IgD-negative memory B cell (primary cell): Measurements from ENCODE around the gene ARMH3. TPM values are rescaled to one million over a fixed set of nuclear protein-coding genes. Genes with fewer than 3 reads are reported as not detected.
A peak's percentile ranks its signal among the peaks of the same experiment; 100 is the strongest.

ENCODE experiments used
- H3K27ac Mint-ChIP-seq, 3 donors: one replicate each; pipeline ENCODE4 v1.8.0; 2020 to 2022; ENCODE audit warnings: mild to moderate bottlenecking in 3 of 3, mixed read lengths in 3 of 3, moderate library complexity in 1 of 3
- H3K27me3 Mint-ChIP-seq: one replicate; pipeline ENCODE4 v1.8.0; 2021; ENCODE audit warnings: mixed read lengths
- H3K36me3 Mint-ChIP-seq: one replicate; pipeline ENCODE4 v1.8.0; 2020; ENCODE audit warnings: mild to moderate bottlenecking, mixed read lengths
- H3K4me1 Mint-ChIP-seq, 3 donors: one replicate each; pipeline ENCODE4 v1.8.0; 2020 to 2022; ENCODE audit warnings: mixed read lengths in 3 of 3, mild to moderate bottlenecking in 1 of 3
- H3K4me3 Mint-ChIP-seq, 4 donors: one replicate each; pipeline ENCODE4 v1.8.0; 2020 to 2022; ENCODE audit warnings: mild to moderate bottlenecking in 4 of 4, mixed read lengths in 4 of 4, moderate library complexity in 3 of 4
- H3K9me3 Mint-ChIP-seq, 3 donors: one replicate each; pipeline ENCODE4 v1.8.0; 2020 to 2021; ENCODE audit warnings: mixed read lengths in 3 of 3, mild to moderate bottlenecking in 1 of 3
- polyA plus RNA-seq: library from polyadenylated mRNA; unstranded; fragments of 300-500 nt; fragmentation: Illumina TruSeq; gene quantifications from one replicate; pipeline ENCODE4 v1.2.3, GENCODE V29; 2021

Gene ARMH3
- polyA plus RNA-seq, 1 donor from 2014 or later, result 39.3 TPM

DNA sequence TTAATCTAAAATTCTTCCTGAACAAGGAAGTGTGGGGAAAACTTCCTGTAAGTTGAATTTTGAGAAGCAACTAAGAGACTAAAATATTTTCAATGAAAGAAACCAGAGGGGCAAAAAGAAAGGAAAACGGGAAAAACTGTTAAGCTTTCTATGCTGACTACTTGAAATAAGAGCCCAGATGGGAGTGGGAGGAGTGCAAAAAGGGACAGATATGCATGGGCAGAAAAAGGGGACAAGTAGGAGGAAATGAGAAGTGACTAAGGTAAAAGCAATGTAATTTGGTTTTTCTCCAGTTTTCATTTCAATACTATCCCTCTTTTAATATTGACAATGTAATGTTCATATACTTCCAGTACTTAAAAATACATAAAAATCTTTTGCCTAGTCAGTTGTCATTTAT is 248.8 kb downstream of the ARMH3 start:
- no peak overlapping the region for H3K4me3 Mint-ChIP-seq
- no peaks in the 10 kb centered on the region for H3K27me3 Mint-ChIP-seq
- H3K27ac Mint-ChIP-seq, result no peak overlapping the region
- no peaks in the 10 kb centered on the region for H3K36me3 Mint-ChIP-seq
- H3K9me3 Mint-ChIP-seq, result no peaks in the 10 kb centered on the region
- H3K4me1 Mint-ChIP-seq, result peaks cover 0 to 19% (median 5%) of the 10 kb centered on the region in 3 donors

DNA sequence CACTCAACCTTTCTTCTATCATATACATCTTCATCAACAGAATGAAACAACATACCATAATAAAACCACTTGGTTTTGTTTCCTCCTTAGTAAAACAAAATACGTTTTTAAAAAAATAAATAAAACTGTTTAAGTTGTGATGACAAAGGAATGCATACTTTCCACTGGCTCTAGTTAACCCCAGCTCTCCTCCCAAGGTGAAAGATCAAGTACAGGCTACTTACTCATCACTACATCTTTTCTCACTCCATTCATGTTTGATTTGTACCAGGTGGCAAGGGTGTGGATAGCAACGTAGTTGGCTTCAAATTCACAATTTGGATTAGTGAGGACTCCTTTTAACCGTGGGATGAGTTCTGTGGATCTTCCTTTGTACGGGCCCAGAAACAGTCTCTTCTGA is 252.5 kb downstream of the ARMH3 start:
- Mint-ChIP-seq H3K27me3 (no peaks in the 10 kb centered on the region), H3K36me3 (peaks cover 2% of the 10 kb centered on the region), H3K9me3 (no peaks in the 10 kb centered on the region), H3K4me3 (no peak overlapping the region), H3K27ac (no peak overlapping the region), H3K4me1 (peaks cover 4 to 18% (median 10%) of the 10 kb centered on the region in 3 donors)

DNA sequence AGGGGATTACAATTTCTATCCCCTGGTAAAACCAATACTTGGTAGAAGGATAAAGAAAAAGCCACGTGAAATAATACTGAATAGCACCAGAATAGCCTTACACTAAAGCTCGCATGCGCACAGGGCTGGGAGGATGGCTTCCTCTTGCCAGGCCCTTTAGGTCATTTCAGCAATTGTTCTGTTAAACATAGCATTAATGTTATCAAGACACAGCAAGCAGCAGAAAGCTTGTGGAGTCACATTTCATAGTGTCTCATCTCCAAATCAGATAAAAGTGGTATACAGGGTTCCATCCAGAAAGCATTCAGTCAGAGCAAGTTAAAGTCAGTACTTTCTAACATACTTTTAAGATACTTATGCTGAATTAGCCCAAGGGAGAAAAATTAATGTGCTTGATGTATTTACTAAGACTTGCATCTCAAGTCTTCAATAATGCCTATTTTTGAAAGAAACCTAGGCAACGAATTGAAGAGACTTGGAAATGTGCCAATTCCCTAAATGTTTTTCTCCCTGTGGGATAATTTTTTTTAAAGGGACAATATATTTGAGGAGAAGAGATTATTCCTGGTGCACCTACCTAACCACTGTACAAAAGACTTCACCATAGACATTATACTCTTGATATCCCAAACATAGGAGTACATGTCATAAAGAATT is 258.4 kb downstream of the ARMH3 start:
- Mint-ChIP-seq H3K27ac (peak overlapping the region in 2 of 3 donors; percentile 4 to 21), H3K36me3 (peaks cover 2% of the 10 kb centered on the region), H3K9me3 (no peaks in the 10 kb centered on the region), H3K27me3 (no peaks in the 10 kb centered on the region), H3K4me1 (peaks cover 4 to 9% (median 9%) of the 10 kb centered on the region in 3 donors), H3K4me3 (peak overlapping the region in 1 of 4 donors; percentile 32)

Other genes starting within 250 kb of the ARMH3 start
- 47.8 TPM for gene OGA, start 237.7 kb downstream of the ARMH3 start, polyA plus RNA-seq
- 14.5 TPM for gene KCNIP2, start 212.4 kb downstream of the ARMH3 start, polyA plus RNA-seq
- gene HPS6, start 9.2 kb upstream of the ARMH3 start, polyA plus RNA-seq, result 21.9 TPM
- gene LDB1, start 64.2 kb upstream of the ARMH3 start, polyA plus RNA-seq, result 24.8 TPM
- 14.2 TPM for gene PPRC1, start 76.9 kb upstream of the ARMH3 start, polyA plus RNA-seq
- 56.9 TPM for gene NOLC1, start 96.2 kb upstream of the ARMH3 start, polyA plus RNA-seq
- not detected for gene ELOVL3, start 170.1 kb upstream of the ARMH3 start, polyA plus RNA-seq
- gene PITX3, start 185.3 kb upstream of the ARMH3 start, polyA plus RNA-seq, result not detected
- 12.6 TPM for gene GBF1, start 189.4 kb upstream of the ARMH3 start, polyA plus RNA-seq